HG03045 (cell line): Measurements from ENCODE around the gene BOK.

ENCODE experiments used
- ATAC-seq: cut with Tn5 transposase; IDR thresholded peaks from one replicate; pipeline ENCODE4 v1.9.1; 2021; ENCODE audit warnings: mild to moderate bottlenecking, moderate library complexity; ENCODE audit not compliant: unreplicated experiment

Gene BOK

GRCh38 chr2:241618829-241619228 lies 60.3 kb downstream of the BOK start:
- no peak for ATAC-seq

- ATAC-seq = no peak
Measured at GRCh38 chr2:241619597-241620418, 61.3 kb downstream of the BOK start.

- no peak for ATAC-seq
Measured at GRCh38 chr2:241620419-241620769, 61.8 kb downstream of the BOK start.
